ENCODE results near the gene CD302.
"Not testable (repeated sequence)": the region's sequence is repeated elsewhere in the genome, so short reads cannot be mapped to it uniquely, and the experiment has no call there.

The CD302 gene

DNA sequence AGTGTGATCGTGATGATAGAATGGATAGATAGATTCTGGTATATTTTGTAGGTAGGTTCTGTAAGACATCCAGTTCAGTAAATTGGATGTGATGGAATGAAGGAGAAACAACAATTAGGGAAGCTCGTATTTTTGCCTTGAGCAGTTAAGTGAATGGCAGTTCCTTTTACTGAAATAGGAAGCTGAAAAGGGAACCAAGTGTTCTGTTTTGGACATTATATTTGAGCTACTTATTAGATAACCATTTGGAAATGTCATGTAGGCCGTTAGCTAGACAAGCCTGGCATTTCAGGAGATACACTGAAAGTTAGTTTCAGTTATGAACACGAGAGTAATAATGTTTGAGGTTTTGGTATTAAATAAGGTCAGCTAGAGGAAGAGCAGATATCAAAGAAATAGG is 44.2 kb downstream of the CD302 start:
- peaks cover 40 to 99% (median 91%) of the 10 kb centered on the region in 11 experiments; a peak in 20 of 22 replicates for H4K20me1 ChIP-seq
- no peak for TF ChIP-seq Cebpa-rat (IDR thresholded peaks at IDR 0.05)
- peak overlapping the region in 8 of 11 experiments; percentile 14 to 55 (median 36); a peak in 11 of 22 replicates for H3K27ac ChIP-seq
- no peak overlapping the region for H3K4me3 ChIP-seq
- H3K9me3 ChIP-seq (replicated peaks in 1 of 11), result no peaks in the 10 kb centered on the region
- no peaks in the 10 kb centered on the region for H3K27me3 ChIP-seq
- H3K4me1 ChIP-seq, result peaks cover 0 to 44% (median 15%) of the 10 kb centered on the region in 10 experiments; a peak in 13 of 20 replicates
- H3K4me2 ChIP-seq, result peak overlapping the region in 7 of 11 experiments; percentile 8 to 84 (median 49); a peak in 12 of 22 replicates
- 0 out of 22 replicates have a peak overlapping the region, but pooled peaks of 1 of the 11 experiments have one; percentile 8 for H3K9ac ChIP-seq
- H3K36me3 ChIP-seq, result peaks cover 86 to 100% (median 98%) of the 10 kb centered on the region in 11 experiments

DNA sequence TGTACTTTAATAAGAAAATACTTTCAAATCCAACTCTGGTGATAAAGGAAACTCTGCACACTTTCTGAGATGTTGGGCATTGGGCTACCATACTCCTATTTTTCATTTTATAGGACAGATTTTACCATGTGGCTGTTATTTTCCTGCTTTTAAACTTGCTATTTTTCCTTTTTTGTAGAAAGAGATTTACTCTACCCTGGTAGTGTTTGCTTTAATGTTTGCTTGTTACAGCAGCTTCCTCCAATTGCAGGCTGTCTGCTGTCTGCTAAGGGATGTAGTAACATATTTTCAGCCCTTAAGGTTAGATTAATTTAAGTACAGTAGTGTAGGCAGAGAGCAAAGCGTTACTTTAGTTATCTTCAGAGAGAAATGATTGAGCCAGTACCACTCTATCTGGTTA is 47.1 kb downstream of the CD302 start:
- Histone ChIP-seq H3K36me3 (peaks cover 85 to 100% (median 98%) of the 10 kb centered on the region in 11 experiments), H3K9me3 (replicated peaks in 1 of 11) (peaks cover 0 to 6% (median 0%) of the 10 kb centered on the region in 11 experiments; a peak in 1 of 22 replicates), H3K9ac (no peak overlapping the region), H3K27me3 (no peaks in the 10 kb centered on the region), H3K4me1 (peaks cover 0 to 44% (median 15%) of the 10 kb centered on the region in 10 experiments; a peak in 13 of 20 replicates), H3K4me2 (no peak overlapping the region), H3K4me3 (no peak overlapping the region), H3K27ac (no peak overlapping the region), H4K20me1 (peaks cover 33 to 99% (median 75%) of the 10 kb centered on the region in 11 experiments; a peak in 20 of 22 replicates)
- no peak for TF ChIP-seq Cebpa-rat (IDR thresholded peaks at IDR 0.05)

GRCh38 chr2:159748089-159748488 is 49.9 kb downstream of the CD302 start:
- H3K4me3 ChIP-seq, result no peak overlapping the region
- H3K27ac ChIP-seq, result no peak overlapping the region
- no peaks in the 10 kb centered on the region for H3K27me3 ChIP-seq
- H3K9me3 ChIP-seq (replicated peaks in 1 of 11), result peaks cover 0 to 6% (median 0%) of the 10 kb centered on the region in 11 experiments; a peak in 1 of 22 replicates
- H3K9ac ChIP-seq, result no peak overlapping the region
- peaks cover 91 to 100% (median 99%) of the 10 kb centered on the region in 11 experiments for H3K36me3 ChIP-seq
- TF ChIP-seq Cebpa-rat (IDR thresholded peaks at IDR 0.05), result no peak
- peaks cover 28 to 97% (median 65%) of the 10 kb centered on the region in 11 experiments; a peak in 20 of 22 replicates for H4K20me1 ChIP-seq
- H3K4me2 ChIP-seq, result no peak overlapping the region
- peaks cover 0 to 23% (median 3%) of the 10 kb centered on the region in 10 experiments; a peak in 12 of 20 replicates for H3K4me1 ChIP-seq

GRCh38 chr2:159745237-159745636 is 52.8 kb downstream of the CD302 start:
- not testable (repeated sequence) for H3K9ac ChIP-seq; H3K4me3 ChIP-seq; H3K4me2 ChIP-seq; H3K27me3 ChIP-seq; H3K27ac ChIP-seq; H3K4me1 ChIP-seq; H3K9me3 ChIP-seq (replicated peaks in 1 of 11)
- H3K36me3 ChIP-seq, result peaks cover 85 to 100% (median 99%) of the 10 kb centered on the region in 11 experiments
- H4K20me1 ChIP-seq, result peaks cover 39 to 97% (median 67%) of the 10 kb centered on the region in 11 experiments; a peak in 21 of 22 replicates

DNA sequence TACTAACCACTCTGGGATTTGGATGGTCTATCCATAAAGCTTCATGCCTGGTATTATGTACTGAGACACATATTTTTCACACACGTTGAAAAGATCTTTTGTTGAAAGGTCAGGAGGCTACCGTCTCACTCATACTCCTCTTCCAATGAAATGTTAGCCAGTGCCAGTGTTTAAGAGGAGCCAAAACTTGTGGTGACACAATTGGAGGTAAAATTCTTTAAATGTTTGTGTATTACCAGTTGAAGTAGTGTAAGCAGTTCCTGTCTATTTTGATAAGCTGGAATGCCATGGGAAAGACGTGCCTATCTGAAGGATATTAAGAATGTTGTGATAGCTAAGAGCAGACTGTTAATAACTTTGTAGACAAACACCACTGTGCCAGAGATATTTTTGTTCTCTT is 53.6 kb downstream of the CD302 start:
- Histone ChIP-seq H3K9ac (no peak overlapping the region), H3K9me3 (replicated peaks in 1 of 11) (peaks cover 0 to 6% (median 0%) of the 10 kb centered on the region in 11 experiments; a peak in 1 of 22 replicates), H3K4me2 (no peak overlapping the region), H4K20me1 (peaks cover 37 to 97% (median 66%) of the 10 kb centered on the region in 11 experiments; a peak in 21 of 22 replicates), H3K36me3 (peaks cover 77 to 100% (median 98%) of the 10 kb centered on the region in 11 experiments), H3K27ac (no peak overlapping the region), H3K4me3 (no peak overlapping the region), H3K4me1 (no peaks in the 10 kb centered on the region), H3K27me3 (no peaks in the 10 kb centered on the region)
- no peak for TF ChIP-seq Cebpa-rat (IDR thresholded peaks at IDR 0.05)

DNA sequence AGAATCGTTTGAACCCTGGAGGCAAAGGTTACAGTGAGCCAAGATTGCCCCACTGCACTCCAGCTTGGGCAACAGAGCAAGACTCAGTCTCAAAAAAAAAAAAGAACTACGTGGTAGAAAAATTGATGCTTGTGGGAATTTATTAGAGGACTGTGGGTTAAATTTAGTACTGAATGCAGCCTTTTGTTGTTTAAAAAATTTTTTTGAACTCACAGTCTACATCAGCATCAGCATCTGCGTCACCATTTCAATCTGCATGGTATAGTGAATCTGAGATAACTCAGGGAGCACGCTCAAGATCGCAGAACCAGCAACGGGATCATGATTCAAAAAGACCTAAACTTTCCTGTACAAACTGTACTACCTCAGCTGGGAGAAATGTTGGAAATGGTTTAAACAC is 55.2 kb downstream of the CD302 start:
- Histone ChIP-seq H3K27ac (no peak overlapping the region), H3K9me3 (replicated peaks in 1 of 11) (peaks cover 0 to 6% (median 0%) of the 10 kb centered on the region in 11 experiments; a peak in 2 of 22 replicates), H4K20me1 (peaks cover 52 to 98% (median 74%) of the 10 kb centered on the region in 11 experiments), H3K9ac (no peak overlapping the region), H3K36me3 (peaks cover 77 to 100% (median 98%) of the 10 kb centered on the region in 11 experiments), H3K4me3 (no peak overlapping the region), H3K4me1 (peaks cover 0 to 7% (median 0%) of the 10 kb centered on the region in 10 experiments; a peak in 7 of 20 replicates), H3K27me3 (no peaks in the 10 kb centered on the region), H3K4me2 (no peak overlapping the region)
- TF ChIP-seq Cebpa-rat (IDR thresholded peaks at IDR 0.05), result no peak

GRCh38 chr2:159738509-159739390 is 59.3 kb downstream of the CD302 start:
- Histone ChIP-seq H3K4me1 (peaks cover 0 to 20% (median 7%) of the 10 kb centered on the region in 10 experiments; a peak in 14 of 20 replicates), H3K4me2 (peak overlapping the region in 3 of 11 experiments; percentile 22 to 41 (median 28); a peak in 3 of 22 replicates), H3K9me3 (replicated peaks in 1 of 11) (peaks cover 0 to 6% (median 0%) of the 10 kb centered on the region in 11 experiments; a peak in 1 of 22 replicates), H3K27ac (no peak overlapping the region), H3K4me3 (no peak overlapping the region), H3K27me3 (no peaks in the 10 kb centered on the region), H3K36me3 (peaks cover 79 to 100% (median 98%) of the 10 kb centered on the region in 11 experiments), H4K20me1 (peaks cover 71 to 100% (median 96%) of the 10 kb centered on the region in 11 experiments), H3K9ac (no peak overlapping the region)
- TF ChIP-seq Cebpa-rat (IDR thresholded peaks at IDR 0.05), result no peak

GRCh38 chr2:159737917-159738296 is 60.1 kb downstream of the CD302 start:
- Histone ChIP-seq H3K4me1 (peaks cover 0 to 20% (median 7%) of the 10 kb centered on the region in 10 experiments; a peak in 14 of 20 replicates), H3K9me3 (replicated peaks in 1 of 11) (peaks cover 0 to 6% (median 0%) of the 10 kb centered on the region in 11 experiments; a peak in 1 of 22 replicates), H4K20me1 (peaks cover 74 to 100% (median 99%) of the 10 kb centered on the region in 11 experiments), H3K4me2 (peak overlapping the region in 3 of 11 experiments; percentile 22 to 41 (median 28); a peak in 3 of 22 replicates), H3K4me3 (no peak overlapping the region), H3K27me3 (no peaks in the 10 kb centered on the region), H3K9ac (no peak overlapping the region), H3K27ac (no peak overlapping the region), H3K36me3 (peaks cover 78 to 100% (median 98%) of the 10 kb centered on the region in 11 experiments)
- TF ChIP-seq Cebpa-rat (IDR thresholded peaks at IDR 0.05), result no peak
